GM23338 (cell line): ENCODE data around the gene FRS2. TPM values are rescaled to one million over a fixed set of nuclear protein-coding genes. Genes with fewer than 3 reads are reported as not detected.

Experiments used
- ATAC-seq: fragments of 200-7000 bp; cut with Tn5 transposase; 3 replicates; pipeline ENCODE4 v1.9.1; 2020
- DNase-seq: peaks from one replicate; pipeline ENCODE4 v3.0.0-alpha.2; 2015; ENCODE audit warnings: low spot score
- H2AFZ ChIP-seq: fragments of 200-600 bp; sonication (generic); 2 replicates; pipeline ENCODE4 v1.8.0; 2016; ENCODE audit warnings: antibody characterized with exemption, mild to moderate bottlenecking, moderate library complexity
- H3F3A ChIP-seq: fragments of 200-600 bp; sonication (generic); replicated peaks from 2 replicates; pipeline ENCODE4 v1.8.0; 2017; ENCODE audit warnings: antibody characterized with exemption, mixed run types, low read depth
- H3K27ac ChIP-seq: fragments of 200-600 bp; sonication (generic); 2 replicates; pipeline ENCODE4 v1.6.1; 2016; ENCODE audit warnings: low read depth
- H3K27me3 ChIP-seq: fragments of 200-600 bp; sonication (generic); 2 replicates; pipeline ENCODE4 v1.8.0; 2016; ENCODE audit warnings: mild to moderate bottlenecking, mixed run types, moderate library complexity; ENCODE audit not compliant: insufficient read depth
- H3K36me3 ChIP-seq: fragments of 200-600 bp; sonication (generic); 2 replicates; pipeline ENCODE4 v1.8.0; 2016; ENCODE audit warnings: mild to moderate bottlenecking; ENCODE audit not compliant: insufficient read depth
- H3K4me1 ChIP-seq: fragments of 200-600 bp; sonication (generic); 2 replicates; pipeline ENCODE4 v1.8.0; 2016; ENCODE audit warnings: mild to moderate bottlenecking, moderate library complexity; ENCODE audit not compliant: insufficient read depth
- H3K4me2 ChIP-seq: fragments of 200-600 bp; sonication (generic); 2 replicates; pipeline ENCODE4 v1.7.1; 2017; ENCODE audit warnings: mixed run types
- H3K4me3 ChIP-seq: fragments of 200-600 bp; sonication (generic); 2 replicates; pipeline ENCODE4 v1.6.1; 2016; ENCODE audit warnings: mixed run types
- H3K79me2 ChIP-seq: fragments of 200-600 bp; sonication (generic); replicated peaks from 2 replicates; pipeline ENCODE4 v1.8.0; 2017; ENCODE audit warnings: mild to moderate bottlenecking; ENCODE audit not compliant: insufficient read depth
- H3K9me2 ChIP-seq: fragments of 200-600 bp; sonication (generic); 2 replicates; pipeline ENCODE4 v1.8.0; 2017; ENCODE audit not compliant: insufficient read depth
- H4K20me1 ChIP-seq: fragments of 200-600 bp; sonication (generic); replicated peaks from 2 replicates; pipeline ENCODE4 v1.8.0; 2017; ENCODE audit warnings: mild to moderate bottlenecking; ENCODE audit not compliant: insufficient read depth
- H3K27ac Mint-ChIP-seq: 2 replicates; pipeline ENCODE4 v1.8.0; 2020; ENCODE audit warnings: inconsistent platforms, mild to moderate bottlenecking, moderate library complexity, mixed read lengths
- H3K27me3 Mint-ChIP-seq: 3 replicates; pipeline ENCODE4 v1.8.0; 2022; ENCODE audit warnings: low read depth, mild to moderate bottlenecking, moderate library complexity, mixed read lengths, inconsistent platforms; ENCODE audit not compliant: insufficient read depth, poor library complexity
- H3K36me3 Mint-ChIP-seq: 3 replicates; pipeline ENCODE4 v1.8.0; 2021; ENCODE audit warnings: low read depth, mild to moderate bottlenecking, inconsistent platforms, moderate library complexity, mixed read lengths
- H3K4me1 Mint-ChIP-seq: 3 replicates; pipeline ENCODE4 v1.8.0; 2020; ENCODE audit warnings: mild to moderate bottlenecking, inconsistent platforms, mixed read lengths
- H3K4me3 Mint-ChIP-seq: 3 replicates; pipeline ENCODE4 v1.8.0; 2021; ENCODE audit warnings: moderate library complexity, mild to moderate bottlenecking, inconsistent platforms, mixed read lengths
- H3K9me3 Mint-ChIP-seq: 3 replicates; pipeline ENCODE4 v1.8.0; 2020; ENCODE audit warnings: moderate library complexity, mild to moderate bottlenecking, inconsistent platforms, mixed read lengths
- CREB1 ChIP-seq: fragments of 250-450 bp; sonication (Bioruptor Pico); IDR thresholded peaks from 2 replicates; pipeline ENCODE4 v1.5.0; 2020; ENCODE audit warnings: low read depth, mild to moderate bottlenecking, moderate library complexity
- ETS1 ChIP-seq: IDR thresholded peaks from 2 replicates; pipeline ENCODE4 v1.6.1; 2016; ENCODE audit warnings: antibody characterized with exemption
- EZH2 ChIP-seq: fragments of 200-600 bp; sonication (generic); IDR thresholded peaks from one replicate; pipeline ENCODE4 v1.8.0; 2017; ENCODE audit warnings: antibody characterized with exemption, mild to moderate bottlenecking, low read depth; ENCODE audit not compliant: unreplicated experiment
- EZH2phosphoT487 ChIP-seq: fragments of 200-600 bp; sonication (generic); IDR thresholded peaks from one replicate; pipeline ENCODE4 v1.8.1; 2018; ENCODE audit warnings: antibody characterized with exemption; ENCODE audit not compliant: unreplicated experiment
- NANOG ChIP-seq: IDR thresholded peaks from 2 replicates; pipeline ENCODE4 v1.6.1; 2016; ENCODE audit warnings: antibody characterized with exemption, borderline replicate concordance
- REST ChIP-seq: IDR thresholded peaks from one replicate; pipeline ENCODE4 v1.6.1; 2018; ENCODE audit warnings: antibody characterized with exemption; ENCODE audit not compliant: unreplicated experiment
- STAT1 ChIP-seq: IDR thresholded peaks from one replicate; pipeline ENCODE4 v1.6.1; 2016; ENCODE audit warnings: antibody characterized with exemption; ENCODE audit not compliant: unreplicated experiment
- ZNF462 ChIP-seq: fragments of 250-450 bp; sonication (Bioruptor Pico); IDR thresholded peaks from 2 replicates; pipeline ENCODE4 v1.5.0; 2020; ENCODE audit warnings: mild to moderate bottlenecking, moderate library complexity
- polyA plus RNA-seq: library from polyadenylated mRNA; unstranded; fragments of >200 nt; fragmentation: Nextera tagmentation; extraction: Ambion mirVana; gene quantifications from 2 replicates; pipeline ENCODE4 v1.2.1, GENCODE V29; 2016
- total RNA-seq: library from RNA; depleted of rRNA; stranded (reverse); fragments of >200 nt; shearing (Covaris generic); gene quantifications from 2 replicates; pipeline ENCODE4 v1.2.3, GENCODE V29; 2014

Gene FRS2
- total and polyA plus RNA-seq, 2 experiments from 2014 or later, result 34.3 to 45.0 TPM

- Mint-ChIP-seq H3K4me3 (no peak overlapping the region; the same call in 2 of the 3 replicates), H3K4me1 (peaks cover 56% of the 10 kb centered on the region), H3K27ac (peak overlapping the region; percentile 21), H3K9me3 (no peaks in the 10 kb centered on the region), H3K36me3 (no peaks in the 10 kb centered on the region), H3K27me3 (no peaks in the 10 kb centered on the region)
- Histone ChIP-seq H2AFZ (no peak overlapping the region), H3K4me2 (peak overlapping the region; percentile 42), H3K4me3 (no peak overlapping the region), H3F3A (no peaks in the 10 kb centered on the region), H3K27me3 (no peaks in the 10 kb centered on the region), H3K36me3 (no peaks in the 10 kb centered on the region), H3K27ac (no peak overlapping the region), H3K9me2 (no peaks in the 10 kb centered on the region), H3K4me1 (peaks cover 47% of the 10 kb centered on the region), H3K79me2 (peaks cover 99% of the 10 kb centered on the region), H4K20me1 (peaks cover 31% of the 10 kb centered on the region)
- DNase-seq, result no peak
- TF ChIP-seq ETS1 (no peak), ZNF462 (CRISPR knock-in tag) (no peak), REST (no peak), NANOG (no peak), STAT1 (no peak), CREB1 (CRISPR knock-in tag) (no peak), EZH2 (no peak), EZH2phosphoT487 (no peak)
- ATAC-seq, result peak; percentile 37; the same call in 1 of the 3 replicates
These were observed 39.1 kb downstream of the FRS2 start for GRCh38 chr12:69509308-69509736.
